NCI-H2029 treated with DMSO at 0.1 percent for 48 hours (cell line): ENCODE data around the gene PI4K2A.
"Not testable (repeated sequence)": the region's sequence is repeated elsewhere in the genome, so short reads cannot be mapped to it uniquely, and the experiment has no call there.

Experiments
- DNase-seq: peaks from one replicate; lab custom pipeline; 2025; lab: John Stamatoyannopoulos, UW

The PI4K2A gene

DNA sequence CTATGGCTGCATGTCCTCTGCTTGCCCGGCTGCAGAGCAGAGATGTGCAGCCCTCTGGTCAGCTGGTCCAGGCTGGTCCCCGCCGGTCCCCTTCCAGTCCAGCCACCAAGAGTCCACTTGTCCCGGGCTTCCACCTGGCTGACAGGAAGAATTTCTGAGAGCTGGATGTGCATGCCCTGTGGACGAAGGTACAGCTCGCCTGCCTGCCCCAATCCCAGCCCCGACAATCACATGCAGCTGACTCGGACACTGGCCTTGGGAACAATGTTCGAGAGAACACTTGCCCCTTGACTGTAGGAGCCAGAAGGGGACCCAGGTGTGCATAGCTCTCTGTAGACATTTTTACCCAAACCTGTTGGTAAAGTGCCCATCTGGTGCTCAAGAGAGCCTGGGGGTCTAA lies 34.8 kb downstream of the PI4K2A start:
- DNase-seq, result no peak

DNA sequence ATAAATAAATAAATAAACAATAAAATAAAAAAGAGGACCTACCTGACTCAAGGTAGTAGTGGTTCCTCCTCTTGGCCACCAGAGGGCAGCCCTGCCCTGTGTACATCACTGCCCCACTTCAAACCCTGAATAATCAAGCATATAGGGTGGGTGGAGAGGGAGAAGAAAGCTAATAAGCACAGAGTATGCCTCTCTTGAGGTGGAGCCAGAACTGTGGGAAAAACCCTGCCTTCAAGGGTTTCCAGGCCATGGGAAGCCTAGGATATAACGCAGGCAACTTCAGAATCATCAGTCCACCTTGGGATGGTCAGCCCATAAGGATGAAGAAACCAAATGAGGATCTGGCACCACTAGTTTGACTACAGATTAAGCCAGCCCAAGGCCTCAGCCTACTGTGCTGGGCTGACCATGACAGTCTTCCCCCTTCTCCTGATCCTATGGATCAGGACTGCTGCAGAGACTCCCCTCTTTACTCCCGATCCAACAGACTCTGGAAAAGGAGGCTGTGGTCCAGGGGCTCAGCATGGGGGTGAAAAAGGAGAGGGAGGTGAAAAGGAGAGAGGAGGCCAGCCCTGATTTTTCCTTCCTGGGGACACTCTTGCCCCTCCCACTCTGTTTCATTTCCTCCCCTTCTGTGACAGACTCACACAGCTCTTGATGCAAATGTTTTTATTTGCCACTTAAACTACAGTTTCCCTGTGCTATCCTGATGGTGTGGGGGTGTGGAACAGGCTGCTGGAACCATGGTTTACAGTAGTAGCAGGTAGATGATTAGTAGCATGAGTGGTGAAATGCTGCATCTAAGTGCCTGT lies 36.5 kb downstream of the PI4K2A start:
- DNase-seq, result peak; percentile 14

DNA sequence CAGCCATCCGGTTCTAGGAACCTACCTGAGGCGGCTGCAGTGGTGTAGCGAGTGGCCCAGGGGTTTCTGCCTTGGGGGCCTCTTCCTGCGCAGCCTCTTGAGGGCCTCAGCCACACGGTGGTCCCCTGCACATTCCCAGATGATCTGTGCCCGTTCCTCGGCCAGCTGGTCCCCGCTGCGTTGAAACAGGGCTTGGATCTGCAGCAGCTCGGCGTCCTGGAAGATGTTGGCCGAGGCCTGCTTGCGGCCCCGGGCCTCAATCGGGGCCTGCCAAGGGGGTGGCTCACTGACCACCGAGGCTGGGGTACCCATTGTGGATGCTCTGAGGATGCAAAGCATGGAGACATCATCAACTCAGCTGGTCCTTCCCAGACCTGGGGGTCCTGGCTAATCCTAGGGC lies 39.1 kb downstream of the PI4K2A start:
- DNase-seq, result no peak

DNA sequence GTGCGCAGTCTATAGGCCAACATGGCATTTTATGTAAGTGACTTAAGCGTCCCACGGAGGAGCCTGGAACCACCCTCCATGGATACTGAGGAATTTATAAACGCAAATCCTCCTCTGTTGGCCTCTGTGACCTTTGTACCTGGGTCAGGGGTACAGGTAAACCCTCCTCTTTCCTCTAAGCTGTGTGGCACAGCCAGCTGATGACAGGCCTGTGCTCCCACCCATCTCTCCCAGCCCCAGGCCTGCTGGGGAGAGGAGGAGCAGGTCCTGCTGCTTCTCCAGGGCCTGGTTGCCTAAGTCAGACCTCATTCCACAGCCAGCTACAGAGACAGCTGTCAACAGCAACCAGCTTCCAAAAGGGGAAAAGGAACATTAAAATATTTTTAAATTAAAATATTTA lies 41.6 kb downstream of the PI4K2A start:
- no peak for DNase-seq

- no peak for DNase-seq
Observed at GRCh38 chr10:97683556-97684367, 43.3 kb downstream of the PI4K2A start.

GRCh38 chr10:97684368-97684713 lies 43.9 kb downstream of the PI4K2A start:
- not testable (repeated sequence) for DNase-seq

DNA sequence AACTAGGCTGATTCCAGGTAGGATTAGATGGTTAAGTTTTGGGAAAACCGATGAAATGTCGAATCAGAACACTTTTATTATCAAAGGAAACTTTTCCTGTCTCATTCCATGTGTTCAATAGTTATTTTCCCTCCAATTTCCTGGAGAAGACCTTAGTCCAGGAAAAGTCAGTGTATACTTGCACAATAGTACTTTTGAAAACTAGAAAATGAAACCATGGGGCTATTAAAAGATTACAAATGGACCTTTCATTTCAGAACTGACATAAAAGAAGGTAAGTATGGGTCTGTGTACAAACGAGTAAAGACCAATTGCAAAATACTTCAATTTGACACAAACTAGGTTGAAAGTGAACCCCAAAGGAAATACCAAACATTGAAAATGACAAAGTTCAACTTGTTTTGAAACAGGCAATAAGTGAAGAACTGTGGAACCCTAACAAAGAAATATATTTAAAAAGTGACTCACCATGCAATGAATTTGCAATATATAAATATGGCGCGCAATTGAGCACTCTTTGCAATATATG lies 44.5 kb downstream of the PI4K2A start:
- DNase-seq, result no peak

GRCh38 chr10:97685395-97685958 lies 45.0 kb downstream of the PI4K2A start:
- DNase-seq, result no peak

GRCh38 chr10:97686301-97686961 lies 46.0 kb downstream of the PI4K2A start:
- no peak for DNase-seq

GRCh38 chr10:97686962-97687784 lies 46.7 kb downstream of the PI4K2A start, which contains the start of gene AVPI1:
TSS of gene AVPI1 (minus strand) at chr10:97687241. CDS start at chr10:97679905, 7,336 bp downstream.
- peak; percentile 58 for DNase-seq

DNA sequence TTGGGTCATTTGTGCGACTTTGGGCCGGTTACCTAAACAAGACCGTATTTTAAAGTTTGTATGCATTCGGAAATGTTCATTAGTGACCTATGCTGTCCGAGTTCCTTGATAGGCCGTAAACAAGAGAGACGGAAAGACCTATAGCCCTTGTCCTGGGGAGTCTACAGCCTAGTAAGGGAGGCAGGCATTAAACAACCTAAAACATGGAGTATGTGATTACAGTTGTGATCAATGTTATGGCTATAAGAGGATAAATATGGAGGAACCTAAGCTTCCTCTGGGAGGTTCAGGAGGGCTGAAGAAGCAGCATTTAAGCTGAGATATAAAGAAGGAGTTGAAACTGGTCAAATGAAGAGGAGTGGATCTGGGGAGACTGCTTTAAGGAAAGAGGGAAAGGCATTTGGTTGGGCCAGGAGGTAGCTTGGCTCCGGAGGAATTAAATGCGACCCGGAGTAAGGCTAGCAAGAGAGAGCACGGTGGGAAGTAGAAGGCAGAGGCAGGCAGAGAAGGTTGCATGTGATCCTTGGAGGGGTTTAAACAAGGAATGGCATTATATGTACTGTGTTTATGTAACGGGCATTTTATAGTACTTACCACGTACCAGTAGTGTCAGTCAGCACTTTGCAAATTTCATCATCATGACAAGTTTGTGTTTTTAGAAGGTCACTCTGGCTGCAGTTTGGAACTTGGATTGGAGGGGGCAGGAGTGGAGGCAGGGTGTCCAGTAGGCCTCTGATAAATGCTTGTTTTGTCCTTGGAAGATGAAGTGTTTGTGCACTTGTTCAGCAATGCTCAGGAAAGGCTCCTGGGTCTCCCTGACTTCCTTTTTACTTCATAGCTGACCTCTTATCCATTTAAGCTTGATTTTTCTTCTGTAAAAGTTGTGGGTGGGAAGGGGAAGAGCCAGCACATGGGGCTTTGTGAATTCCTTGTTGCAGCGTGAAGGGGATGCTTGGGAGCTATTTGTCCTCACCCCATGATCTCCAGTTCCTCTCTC lies 47.6 kb downstream of the PI4K2A start:
- no peak for DNase-seq

DNA sequence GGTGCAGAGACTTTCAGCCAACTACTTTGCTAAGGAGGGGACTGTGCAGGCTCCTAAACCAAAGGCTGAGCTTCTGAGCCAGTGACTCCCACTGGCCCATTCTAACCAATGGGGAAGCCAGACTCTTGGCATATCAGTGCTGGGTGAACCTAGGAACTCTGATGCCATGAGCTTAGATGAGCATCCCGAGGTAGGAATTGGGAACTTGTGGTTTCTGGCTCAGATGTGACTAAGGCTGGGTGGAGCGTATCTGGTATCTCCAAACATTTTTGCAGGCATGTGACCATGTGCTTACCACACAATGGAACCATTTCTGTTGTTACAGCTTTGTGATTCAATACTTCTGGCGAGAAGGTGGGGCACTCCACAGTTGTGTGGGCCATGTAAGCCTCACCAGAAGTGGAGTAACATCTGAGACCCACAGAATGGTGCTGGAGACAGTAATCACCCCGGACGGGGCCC lies 49.1 kb downstream of the PI4K2A start:
- DNase-seq, result no peak

GRCh38 chr10:97690133-97690532 lies 49.7 kb downstream of the PI4K2A start:
- DNase-seq, result no peak

DNA sequence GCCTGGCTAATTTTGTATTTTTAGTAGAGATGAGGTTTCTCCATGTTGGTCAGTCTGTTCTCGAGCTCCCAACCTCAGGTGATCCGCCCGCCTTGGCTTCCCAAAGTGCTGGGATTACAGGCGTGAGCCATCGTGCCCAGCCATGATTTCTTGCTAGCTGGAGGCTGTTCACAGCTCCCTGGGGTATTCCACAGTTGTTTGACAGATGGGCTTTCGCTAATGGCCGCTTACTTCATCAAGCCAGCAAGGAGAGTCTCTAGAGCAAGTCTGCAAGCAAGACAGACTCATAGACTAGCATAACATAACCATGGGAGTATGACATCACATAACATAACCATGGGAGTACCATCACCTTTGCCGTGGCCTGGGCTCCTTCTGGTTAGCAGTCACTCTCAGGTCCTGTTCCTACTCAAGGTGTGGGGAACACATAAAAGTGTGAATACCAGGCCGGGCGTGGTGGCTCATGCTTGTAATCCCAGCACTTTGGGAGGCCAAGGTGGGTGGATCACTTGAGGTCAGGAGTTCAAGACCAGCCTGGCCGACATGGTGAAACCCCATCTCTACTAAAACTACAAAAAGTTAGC lies 57.7 kb downstream of the PI4K2A start:
- not testable (repeated sequence) for DNase-seq

DNA sequence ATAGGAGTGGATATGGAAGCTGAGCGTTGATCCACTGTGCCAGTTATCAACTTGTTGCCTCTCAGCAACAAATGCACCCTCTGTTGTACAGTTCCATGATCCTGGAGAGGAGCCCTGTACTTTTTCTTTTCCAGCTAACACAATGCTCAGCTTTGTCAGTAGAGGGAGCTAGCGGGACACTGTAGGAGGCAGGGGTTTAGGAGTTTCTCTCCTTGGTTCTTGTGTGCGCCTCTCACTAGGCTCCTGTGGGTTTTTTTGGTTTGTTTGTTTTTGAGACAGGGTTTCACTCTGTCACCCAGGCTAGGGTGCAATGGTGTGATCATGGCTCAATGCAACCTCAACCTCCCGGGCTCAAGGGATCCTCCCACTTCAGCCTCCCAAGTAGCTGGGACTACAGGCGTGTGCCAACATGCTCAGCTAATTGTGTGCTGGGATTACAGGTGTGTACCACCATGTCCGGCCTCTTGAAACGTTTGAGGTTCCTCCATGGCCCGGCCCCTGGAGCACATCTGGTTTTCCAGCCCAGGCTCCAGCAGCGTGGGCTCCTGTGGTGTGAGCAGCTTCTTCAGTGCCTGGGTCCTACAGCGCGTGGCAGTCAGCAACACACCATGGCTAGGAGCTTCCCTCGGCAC lies 61.1 kb downstream of the PI4K2A start:
- peak; percentile 18 for DNase-seq

DNA sequence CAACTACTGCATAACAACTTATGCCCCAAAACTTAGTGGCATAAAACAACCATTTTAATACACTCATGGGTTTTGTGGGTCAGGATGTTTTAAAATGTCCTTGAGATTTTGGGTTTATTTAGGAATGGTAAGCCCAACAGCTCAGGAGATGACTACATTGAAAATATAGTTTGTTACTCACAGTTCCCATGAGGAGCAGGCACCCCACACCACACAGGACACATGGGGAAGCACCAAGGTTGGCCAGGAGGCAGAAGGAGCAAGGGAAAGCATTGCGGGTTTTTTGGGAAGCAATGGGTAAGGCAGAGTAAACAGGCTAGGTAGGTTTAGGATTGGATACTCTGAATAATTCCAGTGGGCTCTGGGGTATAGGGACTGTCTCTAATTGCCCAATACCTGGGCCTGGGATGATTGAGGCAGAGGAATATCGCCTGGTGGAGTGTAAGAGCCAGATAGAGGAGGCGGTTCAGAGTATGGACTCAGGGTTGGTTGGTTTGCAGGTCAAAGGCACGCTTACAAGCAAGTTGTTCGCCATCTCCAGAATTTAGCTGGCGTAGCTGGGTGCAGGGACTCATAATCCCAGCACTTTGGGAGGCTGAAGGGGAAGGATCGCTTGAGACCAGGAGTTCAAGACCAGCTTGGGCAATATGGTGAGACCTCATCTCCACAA lies 63.1 kb downstream of the PI4K2A start:
- no peak for DNase-seq

GRCh38 chr10:97704341-97704740 lies 63.9 kb downstream of the PI4K2A start:
- DNase-seq, result no peak

- DNase-seq, result no peak
Observed at GRCh38 chr10:97705006-97705670, 64.7 kb downstream of the PI4K2A start.
